ENCODE results near the gene FANCI.

The FANCI gene

GRCh38 chr15:89328398-89329254 is 84.8 kb downstream of the FANCI start:
- Histone ChIP-seq H3K9me3 (ENCODE audit: control insufficient read depth, insufficient read depth, low read depth, low read length) (no peaks in the 10 kb centered on the region), H3K4me3 (ENCODE audit: low read depth, low read length) (no peak overlapping the region), H3K36me3 (ENCODE audit: control insufficient read depth in 2 of 2, insufficient read depth in 1 of 2, low read length in 2 of 2) (peaks cover 72 to 99% of the 10 kb centered on the region in 2 experiments), H3K4me1 (ENCODE audit: control insufficient read depth, insufficient read depth, low read length) (peaks cover 10% of the 10 kb centered on the region), H3K27ac (ENCODE audit: extremely low read depth, low read depth, low read length) (no peak overlapping the region)
- TF ChIP-seq ZNF132 (tag by site-specific recombination; IDR thresholded peaks at IDR 0.05; ENCODE audit: borderline replicate concordance) = no peak
- POLR2A ChIA-PET = interaction anchor here (1.0 to 1.7 kb wide), 4 partner anchors 9 to 246 kb away, joined by 3 to 4 read pairs (median 4); partner anchors contain the start of gene TICRR
- CTCF ChIA-PET = interaction anchor here (0.6 to 2.6 kb wide), 6 partner anchors 10 to 424 kb away, joined by 3 to 12 read pairs (median 4); no protein-coding TSS in a partner anchor

- H3K36me3 ChIP-seq (ENCODE audit: control insufficient read depth in 2 of 2, insufficient read depth in 1 of 2, low read length in 2 of 2) = peaks cover 69 to 92% of the 10 kb centered on the region in 2 experiments
- no peak for TF ChIP-seq ZNF10 (tag by site-specific recombination; IDR thresholded peaks at IDR 0.05)
- no peak for TF ChIP-seq ZNF776 (tag by site-specific recombination; IDR thresholded peaks at IDR 0.05; ENCODE audit: borderline replicate concordance)
- TF ChIP-seq ZNF692 (tag by site-specific recombination; IDR thresholded peaks at IDR 0.05) = no peak
- TF ChIP-seq ZNF404 (tag by site-specific recombination; IDR thresholded peaks at IDR 0.05) = no peak
- TF ChIP-seq TSHZ1 (tag by site-specific recombination; IDR thresholded peaks at IDR 0.05; ENCODE audit: borderline replicate concordance) = no peak
- TF ChIP-seq ZNF280C (tag by site-specific recombination; IDR thresholded peaks at IDR 0.05) = no peak
- TF ChIP-seq ZNF518A (tag by site-specific recombination; conservative IDR thresholded peaks at IDR 0.05; ENCODE audit: low read depth) = no peak
- no peak for TF ChIP-seq SP7 (tag by site-specific recombination; IDR thresholded peaks at IDR 0.05)
- no peak for TF ChIP-seq PRDM6 (tag by site-specific recombination; IDR thresholded peaks at IDR 0.05)
- TF ChIP-seq ZNF521 (tag by site-specific recombination; IDR thresholded peaks at IDR 0.05) = no peak
- no peak for TF ChIP-seq ZNF362 (tag by site-specific recombination; IDR thresholded peaks at IDR 0.05)
- TF ChIP-seq ZNF76 (tag by site-specific recombination; IDR thresholded peaks at IDR 0.05; ENCODE audit: borderline replicate concordance, low read depth) = no peak
These were observed 85.7 kb downstream of the FANCI start for GRCh38 chr15:89329329-89330084.

More at GRCh38 chr15:89329329-89330084, 85.7 kb downstream of the FANCI start:
- Histone ChIP-seq H3K4me1 (ENCODE audit: control insufficient read depth, insufficient read depth, low read length) (peaks cover 10% of the 10 kb centered on the region), H3K9me3 (ENCODE audit: control insufficient read depth, insufficient read depth, low read depth, low read length) (no peaks in the 10 kb centered on the region), H3K27ac (ENCODE audit: extremely low read depth, low read depth, low read length) (no peak overlapping the region), H3K4me3 (ENCODE audit: low read depth, low read length) (no peak overlapping the region)
- CTCF ChIA-PET = interaction anchor here (0.5 to 4.1 kb wide), 6 partner anchors 9 to 425 kb away, joined by 3 to 18 read pairs (median 4); no protein-coding TSS in a partner anchor
- POLR2A ChIA-PET = interaction anchor here (1.2 to 1.7 kb wide), 4 partner anchors 8 to 246 kb away, joined by 4 read pairs; partner anchors contain the start of gene TICRR

Data from HEK293 (cell line).